ENCODE results near the gene TMPRSS9.

Gene TMPRSS9

DNA sequence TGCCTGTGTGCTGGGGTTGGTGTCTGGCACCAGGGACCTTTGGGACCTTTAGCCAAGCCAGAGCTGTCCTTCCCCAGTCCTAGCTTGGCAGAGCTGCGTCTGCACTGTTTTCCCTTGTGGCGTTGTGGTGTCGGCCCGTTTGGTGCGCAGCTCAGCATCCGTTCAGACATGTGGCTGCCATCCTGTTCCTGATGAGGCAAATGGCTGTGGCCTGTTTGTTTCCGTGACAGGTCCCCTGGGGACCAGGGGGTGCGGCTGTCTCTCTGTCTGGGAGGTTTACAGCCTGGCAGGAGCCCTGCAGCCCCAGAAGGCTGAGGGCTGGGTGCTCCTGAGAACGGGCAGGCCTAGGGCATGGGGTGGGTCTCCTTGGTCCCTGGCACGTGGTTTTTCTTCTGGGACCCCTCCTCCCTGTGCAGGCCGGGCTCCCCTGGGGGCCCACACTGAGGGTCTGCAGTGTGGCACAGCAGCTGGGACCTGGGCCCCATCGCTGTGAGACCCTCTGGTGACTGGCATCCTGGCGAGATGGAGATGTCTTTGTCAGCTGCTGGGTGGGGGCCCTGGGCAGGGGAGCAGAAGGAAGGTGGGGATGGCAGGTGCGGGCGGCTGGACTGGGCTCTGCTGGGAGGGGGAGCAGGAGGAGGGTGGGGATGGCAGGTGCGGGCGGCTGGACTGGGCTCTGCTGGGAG lies 27.6 kb upstream of the TMPRSS9 start:
- H3K9ac ChIP-seq (ENCODE audit: low read length) = peak overlapping the region; percentile 41
- peak overlapping the region; percentile 30 for H3K4me3 ChIP-seq (ENCODE audit: low read length)
- peak overlapping the region; percentile 24 for H3K27ac ChIP-seq (ENCODE audit: low read depth, low read length)
- H3K27me3 ChIP-seq (ENCODE audit: control insufficient read depth, insufficient read depth, low read length) = no peaks in the 10 kb centered on the region
- peaks cover 9% of the 10 kb centered on the region for H3K4me1 ChIP-seq (ENCODE audit: control insufficient read depth, insufficient read depth, low read length)
- H3K36me3 ChIP-seq (ENCODE audit: control insufficient read depth, insufficient read depth, low read length) = no peaks in the 10 kb centered on the region

DNA sequence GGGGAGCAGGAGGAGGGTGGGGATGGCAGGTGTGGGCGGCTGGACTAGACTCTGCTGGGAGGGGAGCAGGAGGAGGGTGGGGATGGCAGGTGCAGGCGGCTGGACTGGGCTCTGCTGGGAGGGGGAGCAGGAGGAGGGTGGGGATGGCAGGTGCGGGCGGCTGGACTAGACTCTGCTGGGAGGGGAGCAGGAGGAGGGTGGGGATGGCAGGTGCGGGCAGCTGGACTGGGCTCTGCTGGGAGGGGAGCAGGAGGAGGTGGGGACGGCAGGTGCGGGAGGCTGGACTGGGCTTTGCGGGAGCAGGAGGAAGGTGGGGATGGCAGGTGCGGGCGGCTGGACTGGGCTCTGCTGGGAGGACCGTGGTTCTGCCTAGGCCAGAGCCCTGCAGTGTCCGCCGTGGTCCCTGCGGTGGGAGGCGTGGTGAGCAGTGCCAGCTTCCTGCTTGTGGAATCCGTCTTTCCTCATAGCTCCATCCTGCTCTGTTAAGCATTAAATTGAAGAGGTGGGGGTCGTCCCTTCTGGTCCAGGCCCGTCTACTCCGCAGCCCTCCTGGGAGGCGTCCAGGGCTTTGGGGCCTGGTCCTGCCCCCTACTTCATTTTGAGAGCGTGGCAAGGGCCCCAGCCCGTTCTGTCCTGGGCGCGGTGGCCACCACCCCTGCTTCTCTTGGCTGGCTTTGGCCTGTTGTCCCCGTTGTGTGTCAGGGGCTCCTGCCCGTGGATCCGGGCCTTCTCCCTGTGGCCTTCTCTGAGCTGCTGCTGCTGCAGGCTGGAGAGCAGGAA lies 26.8 kb upstream of the TMPRSS9 start:
- peaks cover 3% of the 10 kb centered on the region for H3K36me3 ChIP-seq (ENCODE audit: control insufficient read depth, insufficient read depth, low read length)
- peak overlapping the region; percentile 10 for H3K4me3 ChIP-seq (ENCODE audit: low read length)
- H3K9ac ChIP-seq (ENCODE audit: low read length) = no peak overlapping the region
- no peaks in the 10 kb centered on the region for H3K27me3 ChIP-seq (ENCODE audit: control insufficient read depth, insufficient read depth, low read length)
- no peak overlapping the region for H3K27ac ChIP-seq (ENCODE audit: low read depth, low read length)
- peaks cover 9% of the 10 kb centered on the region for H3K4me1 ChIP-seq (ENCODE audit: control insufficient read depth, insufficient read depth, low read length)

DNA sequence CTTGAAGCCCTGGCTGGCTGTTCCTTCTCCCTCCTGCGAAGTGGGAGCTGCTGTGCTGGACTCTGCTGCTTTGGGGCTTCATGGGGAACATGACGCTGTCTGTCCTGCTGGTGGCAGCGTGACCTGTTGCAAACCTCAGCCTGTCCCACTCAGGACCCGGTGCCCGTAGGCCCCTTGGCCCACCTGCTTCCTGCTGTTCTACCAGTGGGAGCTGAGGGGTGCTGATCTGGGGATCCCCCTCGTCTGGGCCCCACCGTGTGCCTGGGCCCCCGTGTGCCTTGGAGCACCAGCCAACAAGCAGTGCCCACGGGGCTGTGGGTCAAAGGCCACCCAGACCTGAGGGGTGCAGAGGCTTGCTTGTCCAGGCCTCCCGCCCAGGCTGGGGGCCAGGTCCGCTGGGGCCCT lies 26.3 kb upstream of the TMPRSS9 start:
- Histone ChIP-seq H3K27me3 (ENCODE audit: control insufficient read depth, insufficient read depth, low read length) (no peaks in the 10 kb centered on the region), H3K27ac (ENCODE audit: low read depth, low read length) (no peak overlapping the region), H3K9ac (ENCODE audit: low read length) (no peak overlapping the region), H3K36me3 (ENCODE audit: control insufficient read depth, insufficient read depth, low read length) (peaks cover 3% of the 10 kb centered on the region), H3K4me1 (ENCODE audit: control insufficient read depth, insufficient read depth, low read length) (peaks cover 9% of the 10 kb centered on the region), H3K4me3 (ENCODE audit: low read length) (peak overlapping the region; percentile 10)

DNA sequence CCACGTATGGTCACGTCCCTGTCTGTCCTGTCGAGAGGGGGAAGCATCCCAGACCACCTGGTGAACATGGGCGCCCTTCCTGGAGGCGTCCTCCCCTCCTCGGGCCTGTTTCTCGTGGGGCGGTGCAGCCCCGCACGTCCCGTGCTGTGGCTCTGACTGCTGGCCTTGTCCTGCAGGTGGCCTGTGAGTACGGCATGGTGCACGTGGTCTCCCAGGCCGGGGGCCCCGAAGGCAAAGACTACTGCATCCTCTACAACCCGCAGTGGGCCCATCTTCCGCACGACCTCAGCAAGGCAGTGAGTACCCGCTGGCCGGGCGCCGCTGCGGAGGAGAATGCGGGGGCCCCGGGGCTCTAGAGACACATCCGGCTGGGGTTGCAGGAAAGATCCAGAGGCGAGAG lies 25.6 kb upstream of the TMPRSS9 start:
- Histone ChIP-seq H3K27me3 (ENCODE audit: control insufficient read depth, insufficient read depth, low read length) (no peaks in the 10 kb centered on the region), H3K9ac (ENCODE audit: low read length) (no peak overlapping the region), H3K27ac (ENCODE audit: low read depth, low read length) (no peak overlapping the region), H3K4me1 (ENCODE audit: control insufficient read depth, insufficient read depth, low read length) (peaks cover 3% of the 10 kb centered on the region), H3K36me3 (ENCODE audit: control insufficient read depth, insufficient read depth, low read length) (peaks cover 6% of the 10 kb centered on the region), H3K4me3 (ENCODE audit: low read length) (no peak overlapping the region)

DNA sequence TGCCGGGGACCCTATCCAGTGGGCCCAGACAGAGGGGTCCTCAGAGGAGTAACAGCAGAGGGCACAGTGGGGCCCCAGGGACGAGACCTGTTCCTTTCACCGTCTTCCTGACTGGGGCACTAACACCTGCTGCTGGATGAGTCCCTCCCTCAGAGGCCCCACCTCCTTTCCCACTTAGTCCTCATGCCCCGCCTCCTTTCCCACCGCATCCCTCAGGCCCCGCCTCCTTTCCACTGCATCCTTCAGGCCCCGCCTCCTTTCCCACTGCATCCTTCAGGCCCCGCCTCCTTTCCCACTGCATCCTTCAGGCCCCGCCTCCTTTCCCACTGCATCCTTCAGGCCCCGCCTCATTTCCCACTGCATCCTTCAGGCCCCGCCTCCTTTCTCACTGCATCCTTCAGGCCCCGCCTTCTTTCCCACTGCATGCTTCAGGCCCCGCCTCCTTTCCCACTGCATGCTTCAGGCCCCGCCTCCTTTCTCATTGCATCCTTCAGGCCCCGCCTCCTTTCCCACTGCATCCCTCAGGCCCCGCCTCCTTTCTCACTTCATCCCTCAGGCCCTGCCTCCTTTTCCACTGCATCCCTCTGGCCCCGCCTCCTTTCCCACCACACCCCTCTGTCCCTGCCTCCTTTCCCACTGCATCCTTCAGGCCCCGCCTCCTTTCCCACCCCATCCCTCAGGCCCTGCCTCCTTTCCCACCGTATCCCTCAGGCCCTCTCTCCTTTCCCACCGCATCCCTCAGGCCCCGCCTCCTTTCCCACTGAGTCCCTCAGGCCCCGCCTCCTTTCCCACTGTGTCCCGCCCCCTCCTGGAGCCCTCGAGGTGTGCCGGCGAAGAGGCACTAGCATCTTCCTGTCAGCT lies 24.8 kb upstream of the TMPRSS9 start:
- Histone ChIP-seq H3K4me3 (ENCODE audit: low read length) (no peak overlapping the region), H3K36me3 (ENCODE audit: control insufficient read depth, insufficient read depth, low read length) (peaks cover 8% of the 10 kb centered on the region), H3K9ac (ENCODE audit: low read length) (no peak overlapping the region), H3K27ac (ENCODE audit: low read depth, low read length) (no peak overlapping the region), H3K4me1 (ENCODE audit: control insufficient read depth, insufficient read depth, low read length) (no peaks in the 10 kb centered on the region), H3K27me3 (ENCODE audit: control insufficient read depth, insufficient read depth, low read length) (no peaks in the 10 kb centered on the region)

DNA sequence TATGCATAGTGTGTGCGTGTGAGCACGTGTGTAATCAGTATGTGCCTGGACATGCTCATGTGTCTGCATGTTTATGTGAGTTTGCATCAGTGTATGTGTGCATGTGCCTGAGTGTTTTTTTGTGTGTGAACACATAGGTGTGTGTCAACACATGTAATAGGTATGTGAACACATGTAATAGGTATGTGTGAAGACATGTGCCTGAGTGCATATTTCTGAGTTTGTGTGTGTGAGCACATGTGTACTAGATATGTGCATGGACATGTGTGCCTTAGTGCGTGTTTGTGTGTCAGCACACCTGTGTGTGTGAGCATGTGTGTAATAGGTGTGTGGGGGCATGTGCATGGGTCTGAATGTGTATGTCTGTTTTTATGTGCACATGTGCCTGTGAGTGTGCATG lies 24.2 kb upstream of the TMPRSS9 start:
- H3K36me3 ChIP-seq (ENCODE audit: control insufficient read depth, insufficient read depth, low read length) = peaks cover 8% of the 10 kb centered on the region
- no peak overlapping the region for H3K9ac ChIP-seq (ENCODE audit: low read length)
- no peaks in the 10 kb centered on the region for H3K27me3 ChIP-seq (ENCODE audit: control insufficient read depth, insufficient read depth, low read length)
- H3K27ac ChIP-seq (ENCODE audit: low read depth, low read length) = no peak overlapping the region
- no peaks in the 10 kb centered on the region for H3K4me1 ChIP-seq (ENCODE audit: control insufficient read depth, insufficient read depth, low read length)
- H3K4me3 ChIP-seq (ENCODE audit: low read length) = no peak overlapping the region

DNA sequence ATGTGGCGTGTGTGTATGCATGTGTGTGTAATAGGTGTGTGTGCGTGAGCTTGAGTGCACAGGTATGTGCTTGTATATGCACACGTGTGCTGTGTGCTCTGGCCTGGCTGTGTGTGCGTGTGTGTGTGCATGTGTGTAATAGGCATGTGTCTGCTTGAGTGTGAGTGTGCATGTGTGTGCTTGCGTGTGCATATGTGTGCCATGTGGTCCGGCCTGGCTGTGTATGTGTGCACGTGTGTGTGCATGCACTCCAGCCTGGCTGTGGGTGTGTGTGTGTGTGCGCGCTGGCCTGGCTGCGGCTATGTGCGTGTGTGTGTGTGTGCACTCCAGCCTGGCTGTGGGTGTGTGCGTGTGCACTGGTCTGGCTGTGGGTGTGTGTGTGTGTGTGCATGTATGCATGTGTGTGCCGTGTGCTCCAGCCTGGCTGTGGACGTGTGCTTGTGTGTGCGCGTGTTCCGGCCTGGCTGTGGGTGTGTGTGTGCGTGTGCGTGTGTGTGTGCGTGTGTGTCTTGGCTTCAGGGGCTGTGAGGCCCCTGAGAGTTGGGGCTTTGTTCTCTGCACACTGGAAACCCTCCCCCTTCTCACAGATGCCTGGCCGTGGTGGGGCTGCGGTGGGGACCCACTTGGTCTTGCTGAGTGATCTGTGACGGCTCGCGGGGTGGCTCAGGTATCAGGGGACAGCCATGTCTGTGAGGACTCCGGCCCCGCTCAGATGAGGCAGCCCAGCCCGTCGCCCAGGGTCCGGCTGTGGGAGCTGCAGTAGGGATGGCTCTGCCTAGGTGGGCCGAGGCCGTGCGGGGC lies 23.3 kb upstream of the TMPRSS9 start:
- no peak overlapping the region for H3K27ac ChIP-seq (ENCODE audit: low read depth, low read length)
- H3K27me3 ChIP-seq (ENCODE audit: control insufficient read depth, insufficient read depth, low read length) = no peaks in the 10 kb centered on the region
- no peak overlapping the region for H3K9ac ChIP-seq (ENCODE audit: low read length)
- peaks cover 8% of the 10 kb centered on the region for H3K36me3 ChIP-seq (ENCODE audit: control insufficient read depth, insufficient read depth, low read length)
- H3K4me3 ChIP-seq (ENCODE audit: low read length) = no peak overlapping the region
- no peaks in the 10 kb centered on the region for H3K4me1 ChIP-seq (ENCODE audit: control insufficient read depth, insufficient read depth, low read length)

DNA sequence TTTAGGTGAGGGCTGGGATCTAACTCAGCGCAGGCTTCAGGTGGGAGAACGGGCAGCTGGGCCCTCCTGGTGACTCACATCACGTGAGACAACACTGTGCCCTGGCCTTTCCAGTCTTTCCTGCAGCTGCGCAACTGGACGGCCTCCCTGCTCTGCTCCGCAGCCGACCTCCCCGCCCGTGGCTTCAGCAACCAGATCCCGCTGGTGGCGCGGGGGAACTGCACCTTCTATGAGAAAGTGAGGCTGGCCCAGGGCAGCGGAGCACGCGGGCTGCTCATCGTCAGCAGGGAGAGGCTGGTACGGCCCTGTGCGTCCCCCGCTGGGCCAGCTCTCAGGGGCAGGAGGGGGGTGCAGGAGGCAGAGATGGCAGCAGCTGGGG lies 22.7 kb upstream of the TMPRSS9 start:
- Histone ChIP-seq H3K27me3 (ENCODE audit: control insufficient read depth, insufficient read depth, low read length) (no peaks in the 10 kb centered on the region), H3K9ac (ENCODE audit: low read length) (no peak overlapping the region), H3K27ac (ENCODE audit: low read depth, low read length) (no peak overlapping the region)

DNA sequence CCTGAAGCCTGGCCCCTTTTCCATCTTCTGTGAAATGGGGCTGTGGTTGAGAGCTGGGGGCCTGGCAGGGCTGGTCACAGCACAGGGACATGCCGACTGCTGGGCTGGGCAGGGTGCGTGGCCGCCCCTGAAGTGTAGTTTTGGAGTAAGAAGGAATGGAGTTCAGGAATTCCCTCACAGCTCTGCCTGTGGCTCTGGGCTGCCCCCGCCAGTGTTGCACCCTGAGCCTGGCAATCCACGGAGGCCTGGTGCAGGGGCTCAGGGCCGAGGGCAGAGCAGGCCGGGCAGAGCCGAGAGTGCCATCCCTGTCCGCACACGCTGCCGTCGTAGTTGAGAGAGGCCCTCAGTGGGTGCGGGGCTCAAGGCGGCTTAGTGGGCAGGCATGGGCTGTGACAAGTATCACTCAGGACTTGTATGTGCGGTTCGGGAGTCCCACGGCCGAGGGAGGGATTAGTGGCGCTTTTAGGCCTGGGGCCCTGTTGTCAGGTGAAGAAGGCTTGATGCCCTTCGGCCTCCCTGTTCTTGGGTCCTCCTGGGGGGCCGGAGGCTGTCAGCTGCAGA lies 21.9 kb upstream of the TMPRSS9 start:
- Histone ChIP-seq H3K9ac (ENCODE audit: low read length) (no peak overlapping the region), H3K27me3 (ENCODE audit: control insufficient read depth, insufficient read depth, low read length) (no peaks in the 10 kb centered on the region), H3K4me3 (ENCODE audit: low read length) (no peak overlapping the region), H3K4me1 (ENCODE audit: control insufficient read depth, insufficient read depth, low read length) (no peaks in the 10 kb centered on the region), H3K27ac (ENCODE audit: low read depth, low read length) (no peak overlapping the region), H3K36me3 (ENCODE audit: control insufficient read depth, insufficient read depth, low read length) (peaks cover 8% of the 10 kb centered on the region)

More for the DNA sequence above, 22.7 kb upstream of the TMPRSS9 start:
- no peaks in the 10 kb centered on the region for H3K4me1 ChIP-seq (ENCODE audit: control insufficient read depth, insufficient read depth, low read length)
- no peak overlapping the region for H3K4me3 ChIP-seq (ENCODE audit: low read length)
- H3K36me3 ChIP-seq (ENCODE audit: control insufficient read depth, insufficient read depth, low read length) = peaks cover 8% of the 10 kb centered on the region

DNA sequence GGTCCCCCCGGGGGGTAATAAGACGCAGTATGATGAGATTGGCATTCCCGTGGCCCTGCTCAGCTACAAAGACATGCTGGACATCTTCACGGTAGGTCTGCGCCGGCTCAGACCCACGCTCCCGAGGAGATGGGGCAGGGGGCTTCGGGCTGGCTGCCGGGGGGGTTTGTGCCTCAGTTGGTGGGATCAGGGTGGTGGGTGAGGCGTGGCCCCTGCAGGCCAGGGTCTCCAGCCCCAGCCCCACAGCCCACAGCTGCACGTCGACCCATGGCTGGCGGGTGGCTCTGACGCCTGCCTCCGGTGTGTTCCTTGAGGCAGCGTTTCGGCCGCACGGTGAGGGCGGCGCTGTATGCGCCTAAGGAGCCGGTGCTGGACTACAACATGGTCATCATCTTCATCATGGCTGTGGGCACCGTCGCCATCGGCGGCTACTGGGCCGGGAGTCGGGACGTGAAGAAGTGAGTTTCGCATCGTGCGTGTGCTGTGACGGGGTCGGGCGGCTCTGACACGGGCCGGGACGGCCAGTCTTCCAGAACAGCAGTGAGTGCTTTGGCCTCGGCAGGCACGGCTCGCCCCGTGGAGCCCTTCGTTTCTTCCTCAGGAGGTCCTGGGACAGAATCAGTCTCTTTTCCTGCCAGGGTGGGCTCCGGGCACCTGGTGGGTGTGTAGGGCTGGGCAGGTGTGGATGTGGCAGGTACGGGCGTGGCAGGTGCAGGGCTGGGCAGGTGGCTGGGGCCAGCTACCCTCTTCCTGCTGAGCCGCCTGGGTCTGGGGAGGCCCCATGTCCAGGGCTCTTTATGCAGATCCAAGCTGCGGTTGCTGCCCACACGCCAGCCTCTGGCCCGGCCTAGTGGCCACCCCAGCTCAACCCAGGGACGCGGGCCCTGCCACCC lies 21.1 kb upstream of the TMPRSS9 start:
- H3K4me1 ChIP-seq (ENCODE audit: control insufficient read depth, insufficient read depth, low read length) = no peaks in the 10 kb centered on the region
- H3K9ac ChIP-seq (ENCODE audit: low read length) = no peak overlapping the region
- no peak overlapping the region for H3K4me3 ChIP-seq (ENCODE audit: low read length)
- no peaks in the 10 kb centered on the region for H3K27me3 ChIP-seq (ENCODE audit: control insufficient read depth, insufficient read depth, low read length)
- H3K27ac ChIP-seq (ENCODE audit: low read depth, low read length) = no peak overlapping the region
- peaks cover 8% of the 10 kb centered on the region for H3K36me3 ChIP-seq (ENCODE audit: control insufficient read depth, insufficient read depth, low read length)
